Neural crest cell (in vitro differentiated cells): Measurements from ENCODE around the gene IP6K3. TPM values are rescaled to one million over a fixed set of nuclear protein-coding genes. Genes with fewer than 3 reads are reported as not detected.

ENCODE experiments used
- DNase-seq: peaks from one replicate; pipeline ENCODE4 v3.0.0; 2021; ENCODE audit warnings: low read depth, mixed read lengths, low spot score
- H3K27ac Mint-ChIP-seq: one replicate; pipeline ENCODE4 v1.8.0; 2021; ENCODE audit warnings: mild to moderate bottlenecking, mixed read lengths; ENCODE audit not compliant: unreplicated experiment
- H3K27me3 Mint-ChIP-seq: 2 replicates; pipeline ENCODE4 v1.8.0; 2021; ENCODE audit warnings: low read depth, mild to moderate bottlenecking, mixed read lengths
- H3K36me3 Mint-ChIP-seq: 2 replicates; pipeline ENCODE4 v1.8.0; 2021; ENCODE audit warnings: low read depth, mild to moderate bottlenecking, mixed read lengths
- H3K4me1 Mint-ChIP-seq: 2 replicates; pipeline ENCODE4 v1.8.0; 2021; ENCODE audit warnings: mixed read lengths
- H3K4me3 Mint-ChIP-seq: one replicate; pipeline ENCODE4 v1.8.0; 2021; ENCODE audit warnings: mild to moderate bottlenecking, mixed read lengths
- H3K9me3 Mint-ChIP-seq: 2 replicates; pipeline ENCODE4 v1.8.0; 2021; ENCODE audit warnings: mixed read lengths
- CTCF ChIP-seq: fragments of 200-600 bp; sonication (generic); conservative IDR thresholded peaks from 2 replicates; pipeline ENCODE4 v1.5.0; 2021; ENCODE audit warnings: antibody characterized with exemption, mild to moderate bottlenecking
- total RNA-seq: library from RNA; stranded (reverse); gene quantifications from 2 replicates; pipeline ENCODE4 v1.2.1, GENCODE V29; 2021

The IP6K3 gene
- total RNA-seq, 1 donor from 2014 or later: 0.72 TPM

DNA sequence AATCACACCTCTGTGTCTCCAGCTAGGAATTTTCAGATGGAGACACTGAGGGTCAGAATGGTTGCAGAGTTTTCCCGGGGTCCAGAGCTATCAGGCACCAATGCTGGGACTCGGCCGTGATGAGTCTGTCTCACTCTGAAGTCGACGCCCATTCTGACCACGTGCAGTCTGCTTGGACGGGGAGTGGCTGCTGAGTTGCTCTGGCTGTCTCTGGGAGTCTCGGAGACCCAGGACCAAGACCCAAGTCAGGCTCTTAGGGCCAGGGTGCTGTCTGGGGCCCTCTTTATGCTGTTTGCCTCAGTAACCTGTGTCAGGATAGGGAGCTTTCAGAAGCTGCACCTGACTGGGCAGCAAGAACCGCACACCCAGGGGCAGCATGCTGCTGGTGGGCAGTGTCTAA lies 4.6 kb downstream of the IP6K3 start:
- Mint-ChIP-seq H3K4me3 (no peak overlapping the region), H3K9me3 (no peaks in the 10 kb centered on the region)

DNA sequence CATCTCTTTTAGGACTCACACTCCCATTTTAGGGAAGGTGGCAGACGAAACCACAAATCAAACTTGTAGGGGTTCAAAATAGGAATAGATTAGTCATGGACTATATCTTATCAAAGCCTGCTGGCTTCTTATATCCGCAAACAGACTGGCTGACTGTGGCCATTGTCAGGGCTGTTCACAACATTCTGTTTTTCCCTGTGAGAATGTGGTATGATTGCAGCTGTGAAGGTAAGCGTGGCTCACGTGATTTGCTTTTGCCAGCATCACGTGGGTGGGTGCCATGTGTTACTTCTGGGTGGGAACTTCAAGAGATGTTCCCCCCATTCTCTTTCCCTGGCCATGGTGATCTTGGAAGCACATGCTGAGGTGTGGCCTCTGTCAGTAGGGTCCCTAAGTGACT lies 5.9 kb downstream of the IP6K3 start:
- DNase-seq: no peak
- no peaks in the 10 kb centered on the region for H3K9me3 Mint-ChIP-seq
- no peak overlapping the region for H3K4me3 Mint-ChIP-seq
- H3K4me1 Mint-ChIP-seq: peaks cover 17% of the 10 kb centered on the region
- TF ChIP-seq CTCF: no peak
- H3K27me3 Mint-ChIP-seq: no peaks in the 10 kb centered on the region
- H3K36me3 Mint-ChIP-seq: no peaks in the 10 kb centered on the region
- H3K27ac Mint-ChIP-seq: no peak overlapping the region

More for the DNA sequence above, 4.6 kb downstream of the IP6K3 start:
- peaks cover 25% of the 10 kb centered on the region for H3K4me1 Mint-ChIP-seq
- no peaks in the 10 kb centered on the region for H3K27me3 Mint-ChIP-seq
- no peak for TF ChIP-seq CTCF
- no peak for DNase-seq
- no peaks in the 10 kb centered on the region for H3K36me3 Mint-ChIP-seq
- H3K27ac Mint-ChIP-seq: no peak overlapping the region

DNA sequence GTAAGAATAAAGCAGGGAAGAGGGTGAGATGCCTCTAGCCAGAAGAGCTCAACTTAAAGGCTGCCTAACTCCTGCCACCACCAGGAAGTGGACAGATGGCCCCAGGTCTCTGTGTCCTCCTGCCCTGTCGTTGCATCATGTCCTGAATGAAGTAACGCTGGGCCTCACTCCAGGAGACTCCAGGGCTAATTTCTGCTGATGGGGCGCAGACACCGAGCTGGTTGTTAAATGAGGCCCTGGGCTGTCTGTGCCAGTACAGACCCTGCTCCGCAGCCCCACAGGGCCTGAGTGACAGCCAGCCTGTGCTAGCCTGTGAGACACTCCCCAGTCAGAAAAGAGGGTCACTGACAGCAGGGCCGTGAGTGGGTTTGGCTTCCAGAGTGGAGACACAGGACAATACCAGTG lies 6.5 kb downstream of the IP6K3 start:
- no peak overlapping the region for H3K27ac Mint-ChIP-seq

DNA sequence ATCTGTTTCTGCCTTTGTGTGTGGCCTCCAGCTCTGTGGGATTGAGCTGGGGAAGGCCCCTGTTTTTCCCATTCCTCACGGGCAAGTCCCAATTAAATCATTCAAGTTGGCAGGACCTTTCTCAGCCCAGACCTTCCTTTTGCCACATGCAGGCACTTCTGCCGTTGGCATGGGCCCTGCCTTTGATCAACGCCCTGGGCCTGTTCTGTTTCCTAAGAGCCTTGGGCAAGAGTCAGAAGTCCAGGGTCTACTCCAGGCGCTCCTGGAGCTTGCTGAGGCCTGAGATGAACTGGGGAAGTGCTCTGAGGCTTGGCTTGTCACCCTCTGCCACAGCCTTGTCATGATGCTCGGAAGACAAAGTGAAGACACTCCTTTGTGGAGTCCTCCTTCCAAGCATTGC lies 7.1 kb downstream of the IP6K3 start:
- Mint-ChIP-seq H3K27ac (no peak overlapping the region), H3K4me1 (peaks cover 7% of the 10 kb centered on the region), H3K36me3 (no peaks in the 10 kb centered on the region), H3K9me3 (no peaks in the 10 kb centered on the region), H3K4me3 (no peak overlapping the region), H3K27me3 (no peaks in the 10 kb centered on the region)
- DNase-seq: no peak
- no peak for TF ChIP-seq CTCF

More for the DNA sequence above, 6.5 kb downstream of the IP6K3 start:
- no peak overlapping the region for H3K4me3 Mint-ChIP-seq
- TF ChIP-seq CTCF: no peak
- H3K27me3 Mint-ChIP-seq: no peaks in the 10 kb centered on the region
- peaks cover 11% of the 10 kb centered on the region for H3K4me1 Mint-ChIP-seq
- no peaks in the 10 kb centered on the region for H3K36me3 Mint-ChIP-seq
- no peak for DNase-seq
- H3K9me3 Mint-ChIP-seq: no peaks in the 10 kb centered on the region

DNA sequence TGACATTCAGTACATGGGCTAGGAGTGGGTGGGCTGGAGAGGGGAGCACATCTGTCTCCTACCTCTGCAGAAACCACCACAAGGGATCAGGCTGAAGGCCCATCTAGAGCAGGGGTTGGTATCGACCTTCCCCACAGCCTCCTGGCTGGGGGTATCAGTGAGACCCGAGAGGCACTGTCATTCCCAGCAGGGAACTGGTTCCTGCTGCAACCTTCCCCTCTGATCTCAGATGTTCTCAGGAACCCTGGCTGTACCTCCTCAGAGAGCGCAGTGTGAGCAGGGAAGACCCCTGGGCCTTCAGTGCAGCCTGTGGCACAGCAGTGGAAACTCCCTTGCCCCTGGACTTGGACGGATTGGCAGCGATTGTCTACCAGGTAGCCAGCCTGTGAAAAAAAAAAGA lies 7.8 kb downstream of the IP6K3 start:
- Mint-ChIP-seq H3K9me3 (no peaks in the 10 kb centered on the region), H3K27ac (no peak overlapping the region), H3K4me1 (no peaks in the 10 kb centered on the region), H3K27me3 (no peaks in the 10 kb centered on the region), H3K36me3 (no peaks in the 10 kb centered on the region), H3K4me3 (no peak overlapping the region)
- DNase-seq: no peak
- TF ChIP-seq CTCF: no peak

DNA sequence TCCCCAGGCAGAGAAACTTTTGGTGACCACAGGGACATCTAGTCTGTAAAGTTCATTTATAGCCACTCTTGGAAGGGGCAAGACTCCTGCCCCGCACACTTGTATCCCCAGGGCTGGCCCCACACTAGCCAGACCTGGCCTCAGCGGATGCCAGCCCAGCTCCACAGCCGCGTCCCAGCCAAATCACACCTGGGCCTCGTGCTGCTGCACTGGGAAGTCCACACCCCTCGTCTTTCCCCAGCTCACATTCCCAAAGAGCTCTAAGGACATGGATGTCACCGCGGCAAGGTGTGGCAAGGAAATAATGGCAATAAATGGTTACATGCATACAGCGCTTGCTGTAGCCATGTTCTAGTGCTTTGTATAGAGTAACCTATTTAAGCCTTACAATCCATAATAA lies 8.6 kb downstream of the IP6K3 start:
- no peaks in the 10 kb centered on the region for H3K27me3 Mint-ChIP-seq
- no peak overlapping the region for H3K27ac Mint-ChIP-seq
- no peaks in the 10 kb centered on the region for H3K9me3 Mint-ChIP-seq
- no peak overlapping the region for H3K4me3 Mint-ChIP-seq
- no peak for DNase-seq
- H3K4me1 Mint-ChIP-seq: peaks cover 1% of the 10 kb centered on the region
- H3K36me3 Mint-ChIP-seq: no peaks in the 10 kb centered on the region
- TF ChIP-seq CTCF: no peak
